HG02798 (cell line): Measurements from ENCODE around the gene RITA1.

Source experiments
- ATAC-seq: cut with Tn5 transposase; IDR thresholded peaks from one replicate; pipeline ENCODE4 v1.9.1; 2021; ENCODE audit warnings: mild to moderate bottlenecking; ENCODE audit not compliant: unreplicated experiment, poor library complexity

RITA1 gene

GRCh38 chr12:113241191-113242025 lies 55.9 kb downstream of the RITA1 start:
- ATAC-seq, result no peak
